Activated T-cell treated with anti-CD3 and anti-CD28 coated beads for 1 hour (primary cell): ENCODE measurements around the gene TULP4.
"Not testable (repeated sequence)": the region's sequence is repeated elsewhere in the genome, so short reads cannot be mapped to it uniquely, and the experiment has no call there.

Experiments
- DNase-seq: peaks from one replicate; pipeline ENCODE4 v3.0.0-alpha.2; 2020; ENCODE audit warnings: low read depth

Gene TULP4

GRCh38 chr6:158295976-158296853 lies 16.1 kb upstream of the TULP4 start:
- not testable (repeated sequence) for DNase-seq

GRCh38 chr6:158296854-158297324 lies 15.4 kb upstream of the TULP4 start:
- not testable (repeated sequence) for DNase-seq

GRCh38 chr6:158297657-158298056 lies 14.6 kb upstream of the TULP4 start:
- not testable (repeated sequence) for DNase-seq

GRCh38 chr6:158300306-158301143 lies 11.7 kb upstream of the TULP4 start:
- DNase-seq = not testable (repeated sequence)

- DNase-seq = not testable (repeated sequence)
Observed at GRCh38 chr6:158301561-158301960, 10.7 kb upstream of the TULP4 start.

GRCh38 chr6:158302195-158302796 lies 10.0 kb upstream of the TULP4 start:
- DNase-seq = not testable (repeated sequence)

GRCh38 chr6:158303210-158303731 lies 9.0 kb upstream of the TULP4 start:
- DNase-seq = no peak

GRCh38 chr6:158304254-158304653 lies 8.0 kb upstream of the TULP4 start:
- DNase-seq = no peak

- DNase-seq = no peak
Observed at GRCh38 chr6:158309814-158310213, 2.5 kb upstream of the TULP4 start.

- DNase-seq = no peak
Observed at GRCh38 chr6:158311193-158311592, 1.1 kb upstream of the TULP4 start.

GRCh38 chr6:158311626-158312025 lies 639 bp upstream of the TULP4 start:
- no peak for DNase-seq

GRCh38 chr6:158312672-158313397 lies 570 bp downstream of the TULP4 start:
- DNase-seq = no peak

GRCh38 chr6:158313989-158314388 lies 1.7 kb downstream of the TULP4 start:
- no peak for DNase-seq

- DNase-seq = no peak
Observed at GRCh38 chr6:158314737-158315136, 2.5 kb downstream of the TULP4 start.

GRCh38 chr6:158316022-158316421 lies 3.8 kb downstream of the TULP4 start:
- no peak for DNase-seq

GRCh38 chr6:158321960-158322359 lies 9.7 kb downstream of the TULP4 start:
- DNase-seq = no peak

- no peak for DNase-seq
Observed at GRCh38 chr6:158322400-158322723, 10.1 kb downstream of the TULP4 start.

GRCh38 chr6:158322724-158323560 lies 10.7 kb downstream of the TULP4 start:
- no peak for DNase-seq

GRCh38 chr6:158323561-158323958 lies 11.3 kb downstream of the TULP4 start:
- DNase-seq = no peak

GRCh38 chr6:158324136-158324535 lies 11.9 kb downstream of the TULP4 start:
- no peak for DNase-seq

- DNase-seq = no peak
Observed at GRCh38 chr6:158327211-158327610, 14.9 kb downstream of the TULP4 start.
